GM12872 (cell line): ENCODE results near the gene ARHGAP15.

Experiments used
- TF ChIP-seq, protein P1 (sequence below): IDR thresholded peaks from 3 replicates; pipeline ENCODE4 v1.5.1; 2011; ENCODE audit warnings: low read depth, mild to moderate bottlenecking, low read length, moderate library complexity; ENCODE audit not compliant: insufficient read depth

Gene ARHGAP15

DNA sequence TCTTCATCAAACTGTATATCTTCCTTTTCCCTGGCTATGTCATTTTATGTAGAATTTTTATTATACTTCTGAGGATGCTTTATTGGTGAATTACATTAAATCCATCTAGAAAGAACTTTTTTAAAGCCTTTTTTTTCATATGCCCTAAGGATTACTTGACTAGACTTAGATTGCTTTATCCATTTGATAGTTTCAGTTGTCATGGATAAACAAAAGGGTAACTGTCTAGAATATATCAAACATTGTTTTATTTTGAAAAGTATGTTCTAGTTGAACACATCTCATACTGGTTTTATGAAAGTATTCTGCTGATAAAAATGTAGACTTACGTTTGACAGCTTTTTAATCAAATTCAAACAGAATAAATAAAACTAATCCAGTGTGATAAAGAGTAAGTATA is 639.8 kb downstream of the ARHGAP15 start:
- TF ChIP-seq, protein P1, sequence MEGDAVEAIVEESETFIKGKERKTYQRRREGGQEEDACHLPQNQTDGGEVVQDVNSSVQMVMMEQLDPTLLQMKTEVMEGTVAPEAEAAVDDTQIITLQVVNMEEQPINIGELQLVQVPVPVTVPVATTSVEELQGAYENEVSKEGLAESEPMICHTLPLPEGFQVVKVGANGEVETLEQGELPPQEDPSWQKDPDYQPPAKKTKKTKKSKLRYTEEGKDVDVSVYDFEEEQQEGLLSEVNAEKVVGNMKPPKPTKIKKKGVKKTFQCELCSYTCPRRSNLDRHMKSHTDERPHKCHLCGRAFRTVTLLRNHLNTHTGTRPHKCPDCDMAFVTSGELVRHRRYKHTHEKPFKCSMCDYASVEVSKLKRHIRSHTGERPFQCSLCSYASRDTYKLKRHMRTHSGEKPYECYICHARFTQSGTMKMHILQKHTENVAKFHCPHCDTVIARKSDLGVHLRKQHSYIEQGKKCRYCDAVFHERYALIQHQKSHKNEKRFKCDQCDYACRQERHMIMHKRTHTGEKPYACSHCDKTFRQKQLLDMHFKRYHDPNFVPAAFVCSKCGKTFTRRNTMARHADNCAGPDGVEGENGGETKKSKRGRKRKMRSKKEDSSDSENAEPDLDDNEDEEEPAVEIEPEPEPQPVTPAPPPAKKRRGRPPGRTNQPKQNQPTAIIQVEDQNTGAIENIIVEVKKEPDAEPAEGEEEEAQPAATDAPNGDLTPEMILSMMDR: no peak

DNA sequence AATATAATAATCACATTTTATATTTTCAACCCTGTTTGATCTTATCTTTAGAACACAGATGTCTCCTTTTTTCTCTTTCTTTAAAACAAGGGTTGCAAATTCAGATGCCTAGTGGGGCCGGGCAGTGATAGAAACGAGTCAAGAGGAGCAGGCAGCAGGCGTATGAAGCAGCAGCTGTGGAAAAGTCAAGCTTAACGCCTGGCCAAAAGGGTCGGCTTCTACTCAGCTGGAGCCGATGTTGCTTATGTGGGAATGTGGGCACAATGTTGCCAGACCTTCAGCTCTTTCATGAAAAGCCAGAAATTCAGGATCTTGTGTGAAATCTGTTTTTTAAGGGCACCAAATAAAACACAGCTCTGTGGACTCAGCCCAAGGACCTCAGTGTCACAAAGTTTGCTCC is 642.7 kb downstream of the ARHGAP15 start:
- TF ChIP-seq, protein P1: no peak

DNA sequence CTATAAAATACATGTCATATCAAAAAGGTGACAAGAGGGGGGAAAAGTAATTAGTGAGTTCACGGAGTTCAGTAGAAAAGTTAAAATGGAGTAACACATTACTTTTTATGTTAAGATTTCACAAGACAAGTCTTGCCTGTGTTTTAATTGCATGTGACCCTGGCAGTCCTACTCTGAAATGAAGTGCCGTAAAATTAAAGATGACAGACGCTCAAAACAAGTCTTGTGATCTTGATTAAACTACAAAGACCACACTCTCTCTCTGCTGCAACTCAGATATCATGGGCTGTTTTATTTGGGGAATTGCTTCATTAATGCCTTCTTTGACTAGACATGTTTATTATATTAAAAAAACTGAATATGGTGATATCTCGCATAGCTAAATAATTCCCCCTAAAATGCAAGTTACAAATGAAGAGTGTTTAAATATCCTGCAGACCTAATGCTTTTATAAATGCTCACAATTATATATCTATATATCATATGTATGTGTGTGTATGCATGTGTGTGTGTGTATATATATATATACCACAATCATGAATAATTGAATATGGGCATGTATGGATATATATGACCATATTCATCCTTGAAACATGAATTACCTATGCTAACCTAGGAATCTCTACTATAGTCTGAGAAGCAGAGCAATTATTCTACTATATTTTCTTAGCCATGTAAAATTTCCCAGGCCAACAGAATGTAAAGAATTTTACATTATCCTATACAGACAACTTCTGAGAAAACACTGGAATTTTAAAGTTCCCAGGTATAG is 647.5 kb downstream of the ARHGAP15 start:
- TF ChIP-seq, protein P1: no peak

DNA sequence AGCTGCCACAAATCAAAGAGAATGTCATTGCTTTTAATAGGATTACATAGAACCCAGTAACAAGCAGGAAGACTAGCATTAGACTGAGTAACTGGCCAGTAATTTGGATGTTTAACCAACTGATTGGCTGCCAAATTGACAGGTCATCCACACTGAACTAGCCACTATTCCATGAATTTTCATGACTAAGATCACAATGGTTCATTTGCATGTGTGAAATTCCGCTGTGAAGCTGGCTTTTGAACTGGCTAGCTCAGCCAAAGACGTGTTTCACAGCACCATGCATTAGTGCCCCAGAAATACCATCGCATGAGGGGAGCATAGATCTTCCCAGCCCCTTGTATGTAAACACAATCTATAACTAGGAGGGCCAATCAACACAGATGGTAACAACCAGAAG is 649.8 kb downstream of the ARHGAP15 start:
- TF ChIP-seq, protein P1: no peak

DNA sequence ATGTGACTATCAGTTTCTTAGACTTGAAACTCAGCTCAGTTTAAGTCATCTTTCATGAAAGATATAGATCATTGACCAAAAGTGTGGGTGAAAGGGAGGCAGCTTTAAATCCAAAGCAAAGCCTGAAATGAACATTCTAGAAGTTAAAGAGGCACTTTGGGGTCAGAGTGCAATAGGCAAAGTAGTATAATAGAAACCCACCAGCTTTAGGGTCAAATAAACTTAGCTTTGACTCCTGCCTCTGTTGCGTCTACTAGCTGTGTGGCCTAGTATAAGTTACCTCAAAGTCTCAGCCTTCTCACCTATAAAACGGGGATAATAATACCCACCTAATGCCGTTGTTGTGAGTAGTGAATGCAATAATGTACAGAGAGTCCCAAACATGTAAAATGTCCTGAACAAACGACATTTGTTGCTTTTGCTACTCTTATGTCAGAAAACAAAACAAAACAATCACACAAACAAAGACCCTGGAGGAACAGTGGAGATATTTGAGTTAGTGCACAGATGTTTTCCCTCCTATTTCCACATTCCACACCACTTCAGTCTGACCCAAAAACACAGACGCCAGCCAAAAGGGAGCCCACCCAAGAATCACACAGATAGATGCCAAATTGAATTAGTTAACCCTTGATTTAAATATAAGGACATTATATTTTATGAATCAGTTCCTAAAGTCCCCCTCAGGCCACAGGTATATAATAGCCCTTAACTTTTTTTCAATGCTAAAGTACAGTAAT is 657.0 kb downstream of the ARHGAP15 start:
- TF ChIP-seq, protein P1: no peak

DNA sequence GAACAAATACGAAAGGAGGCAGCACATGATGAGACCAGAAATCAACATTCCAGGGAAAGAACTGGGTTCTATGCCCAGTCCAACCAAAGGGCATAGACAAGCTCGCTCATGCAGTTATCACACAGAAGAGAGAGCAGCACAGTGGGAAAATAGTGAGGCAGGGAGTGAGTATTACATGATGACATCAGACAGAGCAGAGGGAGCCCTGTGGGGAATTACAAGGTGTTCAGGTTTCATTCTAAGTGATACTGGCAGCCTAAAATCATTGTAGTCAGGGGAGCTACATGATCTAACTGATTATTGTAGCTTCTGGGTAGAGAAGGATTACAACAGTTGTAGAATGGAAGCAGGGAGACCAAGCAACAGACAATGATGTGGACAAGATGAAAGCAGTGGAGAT is 658.5 kb downstream of the ARHGAP15 start:
- TF ChIP-seq, protein P1: no peak

DNA sequence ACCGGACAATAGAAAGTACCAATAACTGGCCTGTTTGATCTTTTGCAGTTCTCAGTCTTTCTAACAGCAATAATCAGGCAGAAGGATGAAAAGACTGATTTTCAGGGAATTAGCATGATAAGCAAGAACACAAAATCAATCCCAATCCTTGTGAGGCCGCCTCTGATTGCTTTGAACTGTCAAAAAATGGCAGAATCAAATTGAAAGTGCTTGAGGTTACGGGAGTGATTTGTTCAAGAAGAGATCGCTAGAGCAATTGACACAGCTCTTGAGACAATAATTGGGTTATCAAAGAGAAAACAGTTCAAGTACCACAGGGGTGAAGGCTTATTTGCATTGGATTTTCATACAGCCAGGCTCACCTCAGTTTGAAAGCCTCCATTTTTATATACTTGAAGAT is 663.4 kb downstream of the ARHGAP15 start:
- TF ChIP-seq, protein P1: no peak
